Fibroblast of villous mesenchyme (primary cell): Measurements from ENCODE around the gene TNS1. TPM values are rescaled to one million over a fixed set of nuclear protein-coding genes. Genes with fewer than 3 reads are reported as not detected.
A peak's percentile ranks its signal among the peaks of the same experiment; 100 is the strongest.

Experiments
- DNase-seq: peaks from one replicate; pipeline ENCODE4 v3.0.0-alpha.2; 2010; ENCODE audit warnings: low read depth
- H3K4me3 ChIP-seq: 2 replicates; pipeline ENCODE4 v1.5.1; 2011; ENCODE audit warnings: low read depth, mild to moderate bottlenecking, low read length
- total RNA-seq: library from RNA; depleted of rRNA; stranded (reverse); fragments of >200 nt; gene quantifications from 2 replicates; pipeline ENCODE4 v1.2.3, GENCODE V29; 2012
- TF ChIP-seq, protein P1 (sequence below): IDR thresholded peaks from 2 replicates; pipeline ENCODE4 v1.5.1; 2012; ENCODE audit warnings: low read depth, mild to moderate bottlenecking, low read length; ENCODE audit not compliant: insufficient read depth

TNS1 gene
- total RNA-seq, 1 donor: 127 TPM

DNA sequence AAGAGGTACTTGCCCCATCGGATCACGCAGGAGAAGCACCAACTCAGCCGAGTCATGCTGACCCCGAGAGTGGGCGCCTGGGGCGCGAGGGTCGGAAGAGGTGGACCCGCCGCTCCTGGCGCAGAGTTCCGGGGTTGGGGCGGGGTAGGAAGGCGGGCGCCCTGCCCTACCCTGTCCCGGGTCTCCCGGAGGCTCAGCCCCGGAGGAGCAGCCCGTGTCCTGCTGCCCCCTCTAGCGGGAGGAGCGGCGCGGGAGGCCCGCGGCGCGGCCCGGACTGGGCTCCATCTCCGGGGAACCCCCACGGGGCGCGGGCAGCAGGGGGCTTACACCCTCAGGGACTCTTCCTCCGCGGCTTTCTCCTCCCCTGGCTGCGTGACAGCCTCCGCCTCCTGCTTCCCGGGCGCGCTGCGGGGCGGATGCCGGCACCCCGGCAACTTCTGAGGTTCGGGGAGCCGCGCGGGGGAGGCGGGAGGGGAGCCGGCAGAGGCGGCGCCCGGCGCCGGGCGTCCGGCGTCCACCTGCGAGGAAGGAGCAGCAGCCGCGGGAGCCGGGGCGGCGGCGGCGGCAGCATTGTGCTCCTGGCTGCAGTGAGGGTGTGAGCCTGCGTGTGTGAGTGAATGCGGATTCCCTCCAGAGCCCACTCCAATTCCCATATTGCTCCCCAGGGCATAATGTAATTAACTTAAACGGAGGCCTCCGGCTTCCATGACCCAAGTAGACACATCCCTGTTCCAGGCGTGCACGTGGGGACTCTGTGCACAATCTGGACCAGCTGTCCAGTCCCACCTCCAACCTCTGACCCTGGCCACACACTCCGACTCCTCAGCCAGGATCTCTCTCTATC is 7.6 kb upstream of the TNS1 start:
- peak overlapping the region; percentile 54 for H3K4me3 ChIP-seq
- TF ChIP-seq, protein P1, sequence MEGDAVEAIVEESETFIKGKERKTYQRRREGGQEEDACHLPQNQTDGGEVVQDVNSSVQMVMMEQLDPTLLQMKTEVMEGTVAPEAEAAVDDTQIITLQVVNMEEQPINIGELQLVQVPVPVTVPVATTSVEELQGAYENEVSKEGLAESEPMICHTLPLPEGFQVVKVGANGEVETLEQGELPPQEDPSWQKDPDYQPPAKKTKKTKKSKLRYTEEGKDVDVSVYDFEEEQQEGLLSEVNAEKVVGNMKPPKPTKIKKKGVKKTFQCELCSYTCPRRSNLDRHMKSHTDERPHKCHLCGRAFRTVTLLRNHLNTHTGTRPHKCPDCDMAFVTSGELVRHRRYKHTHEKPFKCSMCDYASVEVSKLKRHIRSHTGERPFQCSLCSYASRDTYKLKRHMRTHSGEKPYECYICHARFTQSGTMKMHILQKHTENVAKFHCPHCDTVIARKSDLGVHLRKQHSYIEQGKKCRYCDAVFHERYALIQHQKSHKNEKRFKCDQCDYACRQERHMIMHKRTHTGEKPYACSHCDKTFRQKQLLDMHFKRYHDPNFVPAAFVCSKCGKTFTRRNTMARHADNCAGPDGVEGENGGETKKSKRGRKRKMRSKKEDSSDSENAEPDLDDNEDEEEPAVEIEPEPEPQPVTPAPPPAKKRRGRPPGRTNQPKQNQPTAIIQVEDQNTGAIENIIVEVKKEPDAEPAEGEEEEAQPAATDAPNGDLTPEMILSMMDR: peak; percentile 60
- DNase-seq: peak; percentile 44

- peak overlapping the region; percentile 54 for H3K4me3 ChIP-seq
- TF ChIP-seq, protein P1: no peak
- no peak for DNase-seq
Measured at GRCh38 chr2:218009765-218010139, 7.0 kb upstream of the TNS1 start.

DNA sequence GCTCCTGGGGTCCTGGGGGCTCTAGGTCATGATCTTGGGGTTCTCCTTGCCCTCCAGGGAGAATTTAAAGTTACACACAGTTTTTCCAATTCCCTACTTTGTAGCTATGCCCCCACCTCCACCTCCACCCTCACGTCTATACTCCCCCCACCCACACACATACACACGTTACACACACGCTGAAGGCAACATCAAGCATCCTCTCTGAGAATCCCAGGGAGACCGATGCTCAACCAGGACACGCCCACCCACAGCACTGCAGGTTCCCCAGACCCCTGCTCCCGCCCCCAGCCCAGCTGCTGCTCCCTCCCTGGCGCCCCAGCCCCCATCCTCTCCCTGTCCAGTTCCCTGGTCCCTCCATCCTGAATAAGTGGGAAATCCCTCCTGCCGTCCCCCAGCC is 6.4 kb upstream of the TNS1 start:
- TF ChIP-seq, protein P1: no peak
- H3K4me3 ChIP-seq: peak overlapping the region; percentile 54
- DNase-seq: no peak

- TF ChIP-seq, protein P1: no peak
- no peak for DNase-seq
- H3K4me3 ChIP-seq: no peak overlapping the region
Measured at GRCh38 chr2:218008060-218009040, 5.6 kb upstream of the TNS1 start.

GRCh38 chr2:218006741-218007140 is 3.9 kb upstream of the TNS1 start:
- H3K4me3 ChIP-seq: no peak overlapping the region
- TF ChIP-seq, protein P1: no peak
- peak; percentile 92 for DNase-seq

DNA sequence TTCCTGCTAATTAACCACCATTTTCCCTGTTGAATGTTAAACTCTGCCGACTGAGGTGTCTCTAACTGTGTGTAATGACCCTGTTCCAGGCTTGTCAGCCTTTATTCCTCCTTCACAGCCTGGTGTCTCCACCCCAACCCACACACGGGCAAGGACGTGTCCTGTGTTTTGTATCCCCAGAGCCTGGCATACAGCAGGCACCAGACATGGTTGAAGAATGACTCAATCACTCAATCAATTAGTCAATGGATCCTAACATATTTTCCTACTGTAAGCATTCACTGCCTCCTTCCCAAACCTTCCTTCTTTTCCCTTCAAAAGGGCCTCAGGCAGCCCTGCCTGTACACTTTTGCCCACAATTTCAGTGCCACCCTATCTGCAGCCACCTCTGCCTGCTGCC is 2.7 kb upstream of the TNS1 start:
- DNase-seq: no peak

More for the DNA sequence above, 2.7 kb upstream of the TNS1 start:
- H3K4me3 ChIP-seq: no peak overlapping the region
- TF ChIP-seq, protein P1: no peak
